Activated CD4-positive, alpha-beta T cell treated with anti-CD3 and anti-CD28 coated beads, Interleukin-2, amount 50 U/mL, for 48 hours (primary cell): ENCODE measurements around the gene RXFP3.
"Not testable (repeated sequence)": the region's sequence is repeated elsewhere in the genome, so short reads cannot be mapped to it uniquely, and the experiment has no call there.

Source experiments
- DNase-seq, 2 experiments: peaks; one replicate each; pipeline ENCODE4 v3.0.0-alpha.2; 2020

Gene RXFP3

GRCh38 chr5:33937017-33937706 lies 976 bp downstream of the RXFP3 start:
- DNase-seq, result no peak

GRCh38 chr5:33937707-33938506 lies 1.7 kb downstream of the RXFP3 start:
- DNase-seq, result no peak

DNA sequence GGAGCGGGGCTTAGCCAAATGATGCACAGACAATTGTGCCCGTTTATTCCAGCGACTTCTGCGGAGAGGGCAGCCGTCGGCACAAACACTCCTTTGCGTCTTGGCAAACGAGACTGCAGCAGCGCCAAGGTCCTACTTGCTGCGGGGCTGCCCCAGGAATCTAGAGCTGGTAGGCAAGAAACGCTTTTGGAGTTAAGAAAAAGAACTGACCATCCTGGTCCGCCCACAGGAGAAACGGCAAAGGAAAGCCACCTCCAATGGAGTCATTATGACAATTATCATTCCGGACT lies 2.3 kb downstream of the RXFP3 start:
- DNase-seq, result no peak

GRCh38 chr5:33938881-33939280 lies 2.7 kb downstream of the RXFP3 start:
- DNase-seq, result no peak

DNA sequence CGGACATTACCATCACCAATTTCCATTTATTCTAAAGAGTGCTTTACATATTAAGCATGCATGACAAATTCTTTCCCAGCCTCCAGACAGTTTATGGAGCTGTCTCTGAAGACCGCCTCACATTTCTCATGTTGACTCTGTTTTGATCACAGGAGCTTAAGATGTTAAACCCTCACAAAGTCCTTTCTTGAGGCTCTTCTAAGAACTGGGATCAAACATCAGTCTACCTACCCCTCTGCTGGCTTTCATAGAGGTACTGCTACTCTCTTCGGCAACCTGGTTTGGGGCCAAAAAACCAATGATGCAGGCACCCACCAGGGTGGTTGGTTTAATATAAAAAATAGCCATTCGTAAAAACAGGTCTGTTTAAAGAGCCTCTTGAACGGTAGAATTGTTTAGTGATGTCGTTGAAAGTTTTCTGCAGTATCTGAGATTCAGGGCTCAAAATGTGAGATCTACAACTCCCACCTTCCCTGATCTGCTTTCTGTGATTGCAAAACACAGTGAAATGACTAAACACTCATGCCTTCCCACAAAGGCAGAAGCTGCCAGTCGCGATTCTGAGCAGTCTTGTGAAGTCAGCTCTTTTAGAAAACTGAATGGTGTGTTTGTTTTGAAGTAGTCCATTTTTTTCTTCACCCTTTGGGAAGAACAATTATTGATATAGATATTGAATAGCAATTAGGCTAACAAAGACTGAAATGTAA lies 3.5 kb downstream of the RXFP3 start:
- DNase-seq, result no peak

DNA sequence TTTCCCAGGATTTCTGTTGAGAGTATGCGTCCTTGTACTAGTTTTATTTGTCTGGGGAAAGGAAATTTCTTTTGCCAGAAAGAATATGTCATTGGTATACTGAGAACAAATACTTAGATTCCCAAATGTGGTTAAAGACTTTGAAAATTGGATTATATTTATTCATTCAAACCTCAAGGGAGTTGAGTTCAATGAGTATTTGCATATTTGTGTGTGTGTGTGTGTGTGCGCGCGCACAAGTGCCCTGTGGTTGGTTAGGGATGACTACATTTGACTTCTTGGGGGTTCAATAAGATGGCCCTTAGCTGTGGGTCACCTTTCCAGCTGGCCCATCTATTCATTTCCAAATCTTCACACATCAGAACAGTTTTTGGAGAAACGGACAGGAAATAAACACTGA lies 4.9 kb downstream of the RXFP3 start:
- no peak for DNase-seq

GRCh38 chr5:33944543-33945132 lies 8.5 kb downstream of the RXFP3 start:
- DNase-seq, result no peak

DNA sequence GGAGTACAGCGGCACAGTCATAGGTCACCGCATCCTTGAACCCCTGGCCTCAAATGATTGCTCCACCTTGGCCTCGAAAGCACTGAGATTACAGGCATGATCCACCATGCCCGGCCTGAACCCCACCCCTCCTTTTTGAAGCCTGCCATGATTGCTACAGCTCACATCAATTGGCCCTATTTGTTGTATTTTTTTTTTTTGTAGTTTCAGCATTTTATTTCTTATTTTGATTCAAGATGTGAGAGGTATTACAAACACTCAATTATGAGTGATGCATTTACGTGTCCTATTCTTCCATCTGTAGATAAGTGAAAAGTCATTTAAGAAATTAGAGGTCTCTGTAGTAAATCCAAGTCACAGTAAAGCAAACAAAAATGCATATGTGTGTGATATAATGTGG lies 16.0 kb downstream of the RXFP3 start:
- not testable (repeated sequence) for DNase-seq

- no peak for DNase-seq
Observed at GRCh38 chr5:33957577-33958150, 21.5 kb downstream of the RXFP3 start.

DNA sequence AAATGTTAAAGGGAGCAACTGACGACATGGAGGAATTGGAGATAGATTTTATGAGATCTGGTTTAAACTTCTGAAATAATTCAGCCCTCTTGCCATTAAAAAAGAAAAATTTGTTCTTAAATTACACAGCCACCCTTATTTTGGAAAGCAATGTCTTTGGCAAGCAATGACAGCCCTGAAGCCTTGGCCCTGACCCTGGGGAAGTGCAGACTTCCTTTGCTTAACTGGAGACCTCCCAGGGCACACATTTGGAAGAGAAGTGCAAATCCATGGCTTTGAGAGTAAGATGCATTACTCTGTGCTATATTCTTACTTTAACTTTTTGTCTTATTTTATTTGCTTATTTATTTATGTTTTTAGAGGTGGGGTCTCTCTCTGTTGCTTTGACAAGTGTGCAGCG lies 22.0 kb downstream of the RXFP3 start:
- DNase-seq, result no peak

DNA sequence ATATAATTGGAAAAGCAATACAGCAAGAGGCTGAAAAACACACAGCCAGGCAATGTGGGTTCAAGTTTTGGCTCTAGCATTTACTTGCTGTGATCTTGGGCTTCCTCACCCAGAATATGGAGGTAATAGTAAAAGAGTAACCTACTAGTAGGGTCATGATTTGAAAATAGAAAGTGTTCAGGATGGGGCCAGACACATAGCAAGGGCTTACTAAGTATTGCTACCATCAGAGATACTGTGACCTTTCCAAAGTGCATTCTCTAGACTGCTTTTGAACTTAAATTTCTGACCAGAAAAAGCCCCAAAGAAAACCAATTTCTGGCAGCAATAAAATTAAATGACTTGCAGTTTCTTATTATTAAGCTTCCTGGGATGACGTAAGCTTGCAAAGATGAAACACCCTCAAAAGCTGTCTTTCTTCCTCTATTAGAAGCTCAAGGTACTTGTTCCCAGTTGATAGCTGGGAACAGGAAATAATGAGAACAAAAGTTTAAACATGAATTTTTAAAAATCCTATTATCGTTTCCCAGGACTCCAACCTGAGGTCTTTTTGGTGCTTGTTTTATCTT lies 28.0 kb downstream of the RXFP3 start:
- DNase-seq, result no peak

DNA sequence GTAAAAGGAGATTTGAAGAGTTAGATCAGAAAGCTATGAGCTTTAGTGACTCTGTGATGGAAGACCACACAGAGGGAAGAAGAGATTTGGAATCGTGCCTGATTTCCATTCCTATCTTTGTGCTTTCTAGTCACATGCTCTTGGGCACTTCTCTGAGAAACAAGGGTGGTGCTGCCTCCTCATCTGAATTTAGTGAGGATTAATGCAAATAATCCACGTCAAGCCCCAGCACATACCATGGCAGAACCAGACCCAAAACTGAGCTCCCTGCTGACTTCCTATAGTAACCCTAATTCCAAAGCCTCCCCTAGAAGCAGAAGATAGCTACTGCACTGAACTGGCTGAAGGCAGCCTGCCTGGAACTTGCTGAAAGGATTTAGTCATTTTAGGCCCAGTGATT lies 30.6 kb downstream of the RXFP3 start:
- no peak for DNase-seq

DNA sequence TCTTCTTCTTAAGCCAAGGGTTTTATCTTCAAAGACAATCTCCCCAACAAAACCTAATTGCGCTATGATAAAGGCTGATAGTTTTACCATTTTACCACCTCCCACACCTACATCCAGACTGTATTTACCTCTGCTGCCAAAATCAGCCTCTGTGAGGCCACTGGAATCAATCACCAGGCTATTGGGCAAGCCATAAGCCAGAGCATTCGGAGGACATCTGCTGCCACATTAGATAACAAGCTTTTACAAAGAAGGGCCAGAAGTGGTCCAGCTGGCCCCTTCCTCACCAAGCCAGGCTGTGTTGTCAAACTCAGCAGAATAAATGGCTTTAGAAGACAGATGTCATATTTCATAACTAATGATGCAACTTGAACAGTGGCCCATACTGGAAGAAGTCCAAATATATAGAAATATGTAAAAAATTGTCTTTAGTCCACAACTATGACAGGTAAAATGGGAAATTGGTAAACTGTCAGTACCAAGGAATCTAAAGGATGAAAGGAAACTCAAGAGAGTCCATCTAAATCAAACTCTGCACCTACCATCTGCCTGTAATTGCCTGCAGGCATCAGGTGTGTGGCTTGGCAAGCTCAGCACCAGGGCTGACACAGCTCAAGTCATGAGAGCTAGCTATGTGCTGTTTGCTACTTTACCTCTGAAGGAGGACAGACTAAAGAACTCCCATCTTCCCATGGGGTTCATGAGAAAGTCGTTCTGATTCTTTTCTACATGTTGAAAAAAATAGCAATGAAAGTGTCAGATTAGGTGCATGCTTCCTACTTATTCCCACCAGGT lies 32.2 kb downstream of the RXFP3 start:
- DNase-seq, result no peak

- no peak for DNase-seq
Observed at GRCh38 chr5:33969572-33970452, 33.6 kb downstream of the RXFP3 start.

DNA sequence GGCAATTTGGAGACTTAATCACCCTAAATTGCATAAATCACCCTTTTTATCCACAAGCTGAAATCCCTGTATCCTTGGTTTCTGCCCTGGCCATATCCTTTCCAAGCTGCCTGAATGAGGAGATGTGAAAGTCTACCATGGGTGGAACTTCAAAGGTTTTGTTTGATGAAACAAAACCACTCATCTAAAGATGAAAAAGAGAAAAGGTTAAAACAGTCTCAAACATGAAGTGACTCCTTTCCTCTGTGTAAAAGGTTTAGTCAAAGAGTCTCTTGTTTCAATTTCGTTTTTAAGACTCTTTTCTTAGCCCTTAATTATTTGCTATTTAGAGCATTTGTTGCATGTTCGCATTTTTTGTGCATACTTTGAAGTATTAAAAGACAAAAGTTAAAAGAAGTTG lies 37.1 kb downstream of the RXFP3 start:
- DNase-seq, result no peak

DNA sequence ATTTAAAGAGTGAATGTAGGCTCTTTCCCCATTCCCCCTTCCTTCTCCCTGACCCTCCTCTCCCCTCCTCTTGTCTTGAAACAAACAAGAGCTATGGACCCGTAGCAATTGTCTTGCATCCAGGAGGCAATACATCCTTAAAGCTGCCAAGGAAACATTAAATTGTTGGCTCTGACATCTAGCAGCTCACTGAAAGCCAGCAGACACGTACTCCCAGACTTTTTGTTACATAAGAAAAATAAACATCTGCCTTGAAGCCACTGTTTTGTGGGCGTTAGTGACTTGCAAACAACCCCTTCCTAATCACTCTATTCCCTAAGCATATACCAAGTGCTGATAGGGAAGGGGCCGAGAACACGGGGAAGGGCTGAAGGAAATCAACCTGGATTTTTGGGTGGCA lies 39.7 kb downstream of the RXFP3 start:
- no peak for DNase-seq

GRCh38 chr5:33976307-33976706 lies 40.1 kb downstream of the RXFP3 start:
- no peak for DNase-seq

- DNase-seq, result no peak
Observed at GRCh38 chr5:33978306-33978705, 42.1 kb downstream of the RXFP3 start.

GRCh38 chr5:33980030-33980429 lies 43.8 kb downstream of the RXFP3 start:
- DNase-seq, result no peak

- no peak for DNase-seq
Observed at GRCh38 chr5:33981408-33982162, 45.4 kb downstream of the RXFP3 start.
